H1 (cell line): ENCODE results near the gene ARG2. TPM values are rescaled to one million over a fixed set of nuclear protein-coding genes. Genes with fewer than 3 reads are reported as not detected.

ENCODE experiments used
- CHD1 ChIP-seq: IDR thresholded peaks from 2 replicates; pipeline ENCODE4 v1.6.1; 2012; ENCODE audit warnings: low read depth, low read length, improper control_type of control experiment
- CTBP2 ChIP-seq: IDR thresholded peaks from 2 replicates; pipeline ENCODE4 v1.7.0; 2011; ENCODE audit warnings: borderline replicate concordance, mild to moderate bottlenecking, moderate library complexity, mixed read lengths, low read length; ENCODE audit not compliant: insufficient read depth, insufficient read length
- SP1 ChIP-seq: IDR thresholded peaks from 2 replicates; pipeline ENCODE4 v1.6.1; 2011; ENCODE audit warnings: low read depth, low read length
- polyA plus RNA-seq, 7 experiments: library from polyadenylated mRNA; depleted of rRNA in 3 of 7; stranded (reverse) in 5 of 7; unstranded in 2 of 7; fragments of >200 nt in 5 of 7; fragments of 200-250 nt in 2 of 7; gene quantifications; 1 replicate in 5 of 7; 2 replicates in 1 of 7; 4 replicates in 1 of 7; pipeline versions ENCODE4 v1.2.1 to v1.2.3, GENCODE V29; 2011 to 2013; ENCODE audit warnings: missing spikeins in 2 of 7, mixed read lengths in 2 of 7
- total RNA-seq: library from RNA; stranded (reverse); fragmentation: NEBNext Ultra II Directional; extraction: Animal tissue kit (Norgen Biotek cat#: 25700); gene quantifications from 2 replicates; pipeline ENCODE4 v1.2.1, GENCODE V29; 2021
- TF ChIP-seq, protein P1 (sequence below): IDR thresholded peaks from 2 replicates; pipeline ENCODE4 v1.6.1; 2012; ENCODE audit warnings: inconsistent platforms

ARG2 gene
- total and polyA plus RNA-seq, 2 of the 8 experiments (the other 6 are each of a cell fraction or from before 2014, with no cell fraction given), result 49.9 to 59.1 TPM

DNA sequence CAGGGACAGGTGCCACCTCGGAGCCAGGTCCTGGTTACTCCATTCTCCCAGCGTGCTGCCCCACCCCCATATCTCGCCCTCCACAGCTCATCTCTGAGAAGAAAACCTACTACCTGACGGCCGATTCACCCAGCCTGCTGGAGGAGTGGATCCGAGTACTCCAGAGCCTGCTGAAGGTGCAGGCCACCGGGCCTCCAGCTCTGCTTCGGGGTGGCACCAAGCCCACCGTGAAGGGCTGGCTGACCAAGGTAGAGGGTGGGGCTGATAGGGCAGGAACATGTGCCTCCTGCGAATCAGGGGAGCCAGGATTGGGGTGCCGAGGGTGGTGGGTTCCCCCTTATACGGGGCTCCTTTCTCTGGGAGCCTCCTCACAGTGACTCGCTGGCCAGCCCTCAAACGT lies 45.6 kb upstream of the ARG2 start (continued):
- TF ChIP-seq, protein P1, sequence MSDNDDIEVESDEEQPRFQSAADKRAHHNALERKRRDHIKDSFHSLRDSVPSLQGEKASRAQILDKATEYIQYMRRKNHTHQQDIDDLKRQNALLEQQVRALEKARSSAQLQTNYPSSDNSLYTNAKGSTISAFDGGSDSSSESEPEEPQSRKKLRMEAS, result no peak
- TF ChIP-seq CHD1, result no peak
- no peak for TF ChIP-seq SP1
- TF ChIP-seq CTBP2, result no peak
